ENCODE data around the gene NDUFS2.

NDUFS2 gene

DNA sequence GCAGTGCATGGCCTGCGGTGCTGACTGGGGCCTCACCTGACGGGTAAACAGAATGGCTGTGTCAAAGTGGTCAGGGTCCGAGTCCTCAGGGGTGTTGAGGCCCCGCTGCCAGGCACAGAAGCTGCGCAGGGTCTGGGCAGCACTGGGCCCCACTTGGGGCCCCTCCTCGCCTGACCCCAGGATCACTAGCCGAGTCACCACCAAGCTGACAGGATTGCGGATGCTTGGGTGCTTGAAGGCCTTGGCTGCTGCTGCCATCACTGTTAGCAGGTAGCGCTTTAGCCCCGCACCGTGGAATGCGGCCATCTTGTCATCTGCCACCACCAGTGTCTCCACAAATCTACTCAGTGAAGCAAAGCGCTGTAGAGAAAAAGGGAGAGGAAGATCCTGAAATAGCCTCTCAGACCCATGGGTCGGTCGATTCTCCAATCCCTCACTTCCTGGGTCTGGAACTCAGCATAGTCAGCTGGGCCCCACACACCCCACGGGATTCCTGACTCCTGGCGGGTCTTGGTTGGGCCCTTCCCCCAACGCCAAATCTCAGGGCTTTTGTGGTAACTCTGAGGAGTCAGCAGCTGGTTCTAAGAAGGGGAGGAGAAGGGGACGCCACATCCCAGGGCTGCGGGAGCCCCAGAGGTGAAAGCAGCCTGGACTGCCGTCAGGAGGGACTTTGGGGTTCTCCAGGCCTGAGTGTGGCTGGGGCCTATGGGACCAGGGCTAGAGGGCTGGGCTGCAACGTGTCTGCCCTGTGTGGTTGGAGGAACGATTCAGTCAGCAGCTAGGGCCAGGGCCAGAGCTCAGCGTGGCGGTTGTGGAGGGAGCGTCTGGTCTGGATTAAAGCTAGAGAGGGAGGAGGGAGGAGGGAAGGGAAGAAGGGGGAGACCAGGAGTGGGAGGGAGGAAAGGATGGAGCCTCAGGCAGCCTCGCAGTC is 5.4 kb upstream of the NDUFS2 start:
- DNase-seq: no peak

DNA sequence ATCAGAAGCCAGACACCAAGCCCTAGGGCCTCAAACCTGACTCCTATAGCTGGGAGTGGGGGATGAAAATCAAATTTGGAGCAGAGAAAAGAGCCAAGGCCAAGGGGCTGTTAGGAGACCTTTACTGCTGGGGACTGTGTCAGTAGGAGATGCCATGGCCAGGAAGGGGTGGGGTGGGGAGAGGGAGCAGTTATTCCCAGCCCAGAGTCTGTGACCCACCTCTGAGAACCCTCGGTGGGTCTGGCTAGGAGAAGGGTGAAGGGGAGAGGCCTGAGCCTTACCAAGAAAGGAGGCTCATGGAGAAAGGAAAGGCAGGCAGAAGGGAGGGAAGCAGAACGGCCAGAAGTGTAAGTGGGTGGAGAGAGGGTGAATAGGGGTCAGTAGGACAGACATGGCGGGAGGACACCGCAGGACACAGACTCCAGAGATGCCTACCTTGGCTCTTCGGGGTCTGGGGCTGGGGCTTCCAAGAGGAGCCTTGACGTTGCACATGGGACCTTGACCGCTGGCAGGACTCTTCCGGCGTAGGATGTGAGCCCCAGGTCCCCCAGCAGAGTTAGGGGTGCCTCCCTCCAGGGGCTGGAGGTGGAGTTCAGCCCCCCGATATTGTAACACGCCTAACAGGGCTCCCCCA is 4.5 kb upstream of the NDUFS2 start:
- no peak for DNase-seq

DNA sequence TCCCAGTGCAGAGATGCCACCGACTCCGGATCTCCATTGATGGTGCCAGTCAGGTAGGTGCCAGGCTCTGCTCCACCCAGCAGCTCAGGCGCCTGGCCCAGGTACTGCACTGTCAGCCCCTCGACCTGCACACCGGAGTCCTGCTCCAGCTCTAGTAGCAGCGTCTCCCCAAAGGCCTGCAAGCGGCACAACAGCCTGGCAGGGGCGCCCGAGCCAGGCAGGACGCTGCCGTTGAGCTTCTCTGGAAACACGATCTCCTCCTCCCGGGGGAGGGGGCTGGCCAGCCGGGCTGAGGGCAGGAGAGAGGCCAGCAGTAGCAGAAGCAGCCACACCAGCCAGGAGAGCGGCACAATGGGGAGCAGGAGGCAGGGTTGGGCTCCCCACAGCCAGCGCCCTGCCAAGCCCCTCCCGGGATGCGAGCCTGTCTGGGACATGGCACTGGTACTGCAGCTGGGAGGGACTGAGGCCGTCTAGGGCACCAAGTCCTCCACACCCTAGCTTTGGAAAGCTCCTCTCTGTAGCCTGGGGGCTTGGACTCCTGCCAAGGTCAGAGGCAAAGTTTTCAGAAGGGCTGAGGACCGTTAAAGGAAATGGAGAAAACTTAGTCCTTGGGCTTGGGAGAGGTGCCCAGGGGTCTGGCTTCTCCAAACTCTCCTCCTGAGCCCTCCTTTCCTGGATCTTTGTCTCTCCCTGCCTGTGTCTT is 3.8 kb upstream of the NDUFS2 start:
- no peak for DNase-seq

DNA sequence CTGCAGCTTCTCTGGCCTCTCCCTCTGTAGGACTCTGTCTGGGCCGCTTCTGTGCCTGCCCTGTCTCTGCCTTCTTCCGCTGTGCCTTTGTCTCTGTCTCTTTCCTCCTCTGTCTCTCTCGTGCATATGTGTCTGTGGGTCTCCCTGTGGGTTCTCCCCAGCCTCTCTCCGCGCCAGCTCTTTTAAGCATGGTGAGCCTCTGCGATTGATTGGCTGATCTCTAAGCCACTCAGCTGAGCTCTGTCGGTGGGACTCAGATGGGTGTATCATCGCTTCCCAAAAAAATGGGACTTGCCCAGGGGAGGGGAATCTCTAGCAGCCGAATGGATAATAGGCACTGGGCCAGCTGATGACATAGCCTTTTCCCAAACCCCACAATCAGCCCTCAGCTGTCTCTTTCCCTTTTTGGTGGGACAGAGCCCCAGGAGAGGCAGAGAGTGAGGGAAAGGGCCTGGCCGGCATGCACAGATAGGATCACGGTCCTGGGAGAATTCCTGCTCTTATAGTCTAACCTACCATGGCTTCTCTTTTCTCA is 3.2 kb upstream of the NDUFS2 start, which contains the start of gene ADAMTS4:
Gene ADAMTS4 (minus strand): TSS at position 158 of the 535 bp plus-strand sequence. CDS start 427 bp downstream, outside the sequence.
- no peak for DNase-seq

DNA sequence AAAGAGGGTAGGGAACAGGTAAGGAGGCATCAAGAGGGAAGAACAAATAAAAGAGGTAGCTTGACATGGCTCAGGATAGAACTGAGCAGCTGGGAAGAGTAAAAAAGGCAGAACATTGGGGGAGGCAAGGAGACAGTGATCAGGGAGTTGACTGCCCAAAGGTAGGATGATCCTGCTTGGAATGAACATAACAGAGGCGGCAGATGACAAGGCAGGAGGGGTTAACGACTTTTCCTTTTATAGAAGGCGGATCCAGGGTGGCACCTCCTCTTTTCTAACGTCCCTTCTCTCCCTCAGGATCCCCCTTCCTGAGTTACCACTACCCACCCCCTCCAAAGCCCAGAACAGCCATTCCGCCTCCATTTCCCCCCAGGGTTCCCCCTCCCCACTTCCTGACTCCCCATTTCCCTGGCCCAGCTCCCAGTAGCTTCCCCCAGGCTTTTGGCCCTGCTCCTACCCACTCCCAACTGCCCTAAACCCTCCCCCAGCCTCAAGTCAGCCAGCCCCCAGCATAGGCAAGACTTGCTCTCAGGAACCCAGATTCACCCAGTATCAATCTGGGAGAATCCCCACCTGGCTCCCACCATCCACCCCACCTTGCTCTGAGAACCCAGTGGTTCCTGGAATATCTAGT is 2.5 kb upstream of the NDUFS2 start:
- DNase-seq: no peak

DNA sequence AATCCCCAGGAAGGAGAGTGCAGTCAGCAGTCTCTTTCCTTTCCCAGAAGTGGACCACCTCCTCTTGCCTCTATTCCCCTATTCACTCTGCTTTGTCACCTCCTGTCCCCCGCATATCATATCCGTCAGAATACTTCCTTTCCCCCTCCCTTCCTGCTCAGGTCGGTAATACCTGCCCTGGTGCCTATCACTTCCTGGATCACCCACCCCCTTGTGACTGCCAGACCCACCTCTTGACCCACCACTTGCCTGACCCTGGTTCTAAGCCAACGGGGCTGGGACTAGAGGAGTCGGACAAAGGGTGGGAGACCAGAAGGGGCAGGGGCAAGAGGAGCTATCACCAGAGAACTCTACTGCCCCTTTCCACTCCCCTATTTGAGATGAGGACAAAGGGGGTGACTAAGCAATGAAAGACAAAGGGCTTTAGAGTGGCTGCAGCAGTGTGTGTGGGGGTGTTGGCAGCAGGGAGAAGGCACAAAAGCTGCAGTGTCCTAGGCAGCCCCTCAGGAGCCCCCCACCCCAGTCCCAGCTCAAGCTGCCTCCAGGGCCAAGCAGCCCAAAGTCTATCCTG is 1.7 kb upstream of the NDUFS2 start:
- peak; percentile 23 for DNase-seq

DNA sequence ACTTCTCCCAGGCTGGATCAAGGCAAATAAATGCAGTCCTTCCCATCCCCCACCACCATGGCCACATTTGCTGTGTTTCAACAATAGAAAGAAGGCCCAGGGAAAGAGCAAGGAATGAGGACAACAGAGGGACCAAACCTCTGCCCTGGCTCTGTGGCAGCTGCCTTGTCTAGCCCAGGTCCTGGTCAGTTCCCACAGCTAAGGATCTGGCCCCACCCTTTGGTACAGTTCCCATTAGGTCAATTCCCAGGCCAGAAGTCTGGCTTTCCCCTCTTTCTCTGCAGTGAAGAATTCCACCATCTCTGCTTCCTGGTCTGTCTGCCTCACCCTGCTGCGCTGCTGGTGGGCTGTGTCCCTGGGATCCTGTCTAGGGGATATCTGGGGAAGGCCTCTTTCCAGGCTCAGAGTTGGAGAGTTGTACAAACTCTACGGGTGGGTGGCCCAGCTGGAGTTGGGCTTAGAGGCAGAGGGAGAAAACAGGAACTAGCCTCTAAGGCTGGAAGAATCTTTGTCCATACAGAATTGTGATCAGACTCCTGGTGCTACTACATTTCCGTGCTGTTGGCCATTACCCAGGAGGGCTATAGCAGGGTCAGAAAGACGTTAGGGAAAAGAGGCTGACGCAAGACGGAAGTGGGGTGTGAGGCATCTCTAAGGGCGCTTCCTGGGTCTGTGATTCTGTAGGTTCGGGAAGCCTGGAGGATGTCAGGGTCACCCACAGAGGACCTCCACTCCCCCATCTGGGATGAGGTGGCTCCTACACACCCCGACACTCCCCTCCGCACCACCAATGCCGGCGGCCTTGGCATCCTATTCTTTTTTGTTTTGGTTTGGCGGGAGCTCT is 953 bp upstream of the NDUFS2 start:
- no peak for DNase-seq

DNA sequence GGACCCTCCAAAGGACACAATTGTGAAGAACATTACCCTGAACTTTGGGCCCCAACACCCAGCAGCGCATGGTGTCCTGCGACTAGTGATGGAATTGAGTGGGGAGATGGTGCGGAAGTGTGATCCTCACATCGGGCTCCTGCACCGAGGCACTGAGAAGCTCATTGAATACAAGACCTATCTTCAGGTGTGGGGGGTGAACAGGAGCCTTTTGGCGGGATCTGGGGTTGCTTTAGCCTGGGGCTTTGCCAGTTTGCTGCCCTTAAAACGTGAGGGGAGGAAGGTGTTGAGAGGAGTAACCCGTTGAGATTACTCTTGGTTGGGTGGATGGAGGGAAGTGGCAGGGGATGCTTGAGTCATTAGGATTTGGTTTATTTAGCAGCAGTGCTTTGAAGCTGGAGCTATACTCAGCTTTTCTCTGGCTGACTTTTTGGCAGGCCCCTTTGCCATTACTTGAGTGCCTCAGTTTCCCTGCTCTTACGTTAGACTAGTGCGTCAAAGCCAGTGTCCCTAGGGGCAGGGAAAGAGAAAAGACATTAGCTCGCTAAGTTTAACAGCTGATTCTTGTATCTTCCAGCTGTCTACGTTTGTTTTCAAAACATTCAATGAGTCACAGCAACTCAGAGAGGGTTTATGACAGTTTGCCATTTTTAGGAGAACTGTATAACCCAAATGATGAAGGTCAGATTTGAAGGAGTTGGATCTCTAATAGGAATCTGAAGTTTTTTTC is 4.4 kb downstream of the NDUFS2 start:
- no peak for DNase-seq

DNA sequence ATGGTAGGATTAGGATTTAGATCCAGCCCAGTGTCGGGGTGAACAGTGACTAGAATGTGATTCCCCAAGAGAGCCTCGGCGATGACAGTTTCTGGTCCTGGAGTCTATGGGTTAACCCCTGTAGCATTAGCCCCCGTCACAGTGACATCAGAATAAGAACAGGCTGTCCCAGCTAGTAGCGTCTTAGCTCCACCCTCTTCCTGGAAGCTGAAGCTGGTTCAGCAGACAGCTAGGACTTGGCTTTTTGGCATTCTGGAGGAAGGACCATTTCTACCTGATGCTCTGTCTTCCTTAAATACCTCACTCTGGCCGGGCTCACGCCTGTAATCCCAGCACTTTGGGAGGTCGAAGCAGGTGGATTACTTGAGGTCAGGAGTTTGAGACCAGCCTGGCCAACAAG is 5.0 kb downstream of the NDUFS2 start:
- DNase-seq: no peak

DNA sequence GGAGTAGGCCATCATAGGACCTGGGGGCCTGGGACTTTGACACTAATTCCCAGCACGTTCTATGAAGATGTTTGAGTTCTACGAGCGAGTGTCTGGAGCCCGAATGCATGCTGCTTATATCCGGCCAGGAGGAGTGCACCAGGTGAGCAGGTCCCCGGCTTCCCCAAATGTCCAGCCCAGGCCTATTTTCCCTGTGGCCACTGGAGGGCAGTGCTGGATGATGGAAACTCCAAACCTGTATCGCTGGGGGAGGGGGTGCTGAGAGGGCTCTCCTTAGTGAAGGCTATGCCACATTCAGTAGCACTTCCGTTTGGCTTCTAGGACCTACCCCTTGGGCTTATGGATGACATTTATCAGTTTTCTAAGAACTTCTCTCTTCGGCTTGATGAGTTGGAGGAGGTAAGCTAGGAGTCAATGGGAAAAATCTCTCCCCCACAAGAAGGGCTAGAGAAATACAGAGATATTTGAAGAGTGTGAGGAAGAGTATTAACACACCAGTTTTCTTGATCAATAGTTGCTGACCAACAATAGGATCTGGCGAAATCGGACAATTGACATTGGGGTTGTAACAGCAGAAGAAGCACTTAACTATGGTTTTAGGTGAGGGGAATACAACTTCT is 7.7 kb downstream of the NDUFS2 start:
- DNase-seq: peak; percentile 49

DNA sequence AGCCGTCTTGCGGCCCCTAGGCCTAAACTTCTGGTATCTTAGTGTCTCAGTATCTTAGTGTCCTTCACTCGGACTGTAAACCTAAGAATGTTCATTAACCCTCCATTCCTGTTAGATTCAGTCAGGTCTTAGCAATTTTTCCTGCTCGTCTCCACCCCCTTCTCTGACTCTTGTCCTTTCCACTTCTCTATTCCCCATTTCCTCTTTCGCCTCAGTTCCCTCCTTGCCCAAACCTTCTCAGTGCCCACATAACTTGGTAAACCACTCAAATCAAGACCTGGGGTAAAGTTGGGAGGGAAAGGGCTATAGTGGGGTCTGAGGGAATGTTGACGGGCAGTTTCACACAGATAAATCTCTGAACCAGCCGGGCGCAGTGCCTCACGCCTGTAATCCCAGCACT is 12.2 kb downstream of the NDUFS2 start:
- no peak for DNase-seq

DNA sequence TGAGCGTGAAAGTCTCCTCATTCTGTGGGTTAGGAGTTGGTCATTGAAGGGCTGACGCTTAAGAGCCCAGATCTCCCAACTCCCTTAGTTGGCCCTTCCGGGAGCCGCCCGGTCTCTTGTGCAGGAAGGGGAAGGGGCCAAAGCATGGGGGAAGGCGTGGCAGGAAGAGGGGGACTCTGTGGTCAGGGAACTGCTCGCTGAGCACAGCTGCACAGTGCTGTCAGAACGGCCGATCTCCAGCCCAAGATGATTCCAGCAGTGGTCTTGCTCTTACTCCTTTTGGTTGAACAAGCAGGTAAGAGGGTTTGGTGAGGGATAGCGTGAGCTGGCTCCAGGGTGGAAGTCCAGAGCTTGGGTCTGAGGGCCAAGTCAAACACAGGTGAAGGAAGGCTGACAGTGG is 12.9 kb downstream of the NDUFS2 start, which contains the start of gene FCER1G:
Gene FCER1G (plus strand): TSS at position 220 of the 400 bp plus-strand sequence. CDS start 27 bp downstream, at position 247.
- no peak for DNase-seq

DNA sequence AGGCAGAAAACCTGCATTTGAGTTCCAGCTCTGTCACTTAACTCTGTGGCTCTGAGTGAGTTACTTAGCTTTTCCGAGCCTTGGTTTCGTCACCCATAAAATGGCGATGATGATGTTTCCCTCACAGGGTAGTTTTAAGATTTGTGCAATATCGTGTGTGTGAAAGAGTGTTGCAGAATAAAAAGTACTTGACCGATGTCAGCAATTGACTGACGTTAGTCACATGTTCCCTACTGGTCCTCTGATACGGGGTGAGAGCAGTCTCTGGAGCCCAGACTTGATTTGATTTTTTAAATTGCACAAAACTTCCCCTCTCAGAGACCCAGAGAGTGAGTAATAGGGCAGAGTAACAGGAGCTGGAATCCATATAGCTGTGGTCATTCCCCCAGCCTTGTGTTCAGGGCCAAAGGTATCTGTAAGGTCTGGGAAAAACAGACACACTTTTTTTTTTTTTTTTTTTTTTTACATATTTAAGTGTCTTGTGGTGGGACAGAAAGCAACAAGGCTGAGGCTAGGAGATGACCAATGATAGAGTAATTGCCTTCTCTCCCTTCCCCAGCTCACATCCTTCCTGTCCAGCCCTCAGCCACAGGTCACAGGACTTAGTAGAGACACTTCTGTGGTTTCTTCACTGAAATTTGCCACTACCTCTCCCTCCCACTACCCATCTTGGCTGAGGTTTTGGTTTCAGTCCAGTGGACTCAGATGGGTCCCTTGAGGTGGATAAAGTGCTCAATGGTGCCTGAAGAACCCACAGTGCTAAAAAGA is 15.0 kb downstream of the NDUFS2 start:
- no peak for DNase-seq

DNA sequence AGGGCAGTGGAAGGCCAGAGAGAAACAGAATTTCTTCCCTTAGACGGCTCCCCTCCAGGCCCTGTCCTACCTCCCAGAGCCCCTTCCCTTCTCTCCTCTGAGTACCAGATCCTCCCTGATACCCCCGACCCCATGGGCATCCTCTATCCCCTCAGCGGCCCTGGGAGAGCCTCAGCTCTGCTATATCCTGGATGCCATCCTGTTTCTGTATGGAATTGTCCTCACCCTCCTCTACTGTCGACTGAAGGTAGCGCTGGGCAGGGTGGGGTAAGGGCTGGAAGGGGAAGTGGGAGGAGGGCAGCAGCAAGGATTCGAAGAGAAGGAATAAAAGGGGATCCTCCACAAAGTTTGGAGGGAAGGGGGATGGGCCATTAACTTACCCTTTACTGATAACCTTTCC is 15.7 kb downstream of the NDUFS2 start:
- no peak for DNase-seq

DNA sequence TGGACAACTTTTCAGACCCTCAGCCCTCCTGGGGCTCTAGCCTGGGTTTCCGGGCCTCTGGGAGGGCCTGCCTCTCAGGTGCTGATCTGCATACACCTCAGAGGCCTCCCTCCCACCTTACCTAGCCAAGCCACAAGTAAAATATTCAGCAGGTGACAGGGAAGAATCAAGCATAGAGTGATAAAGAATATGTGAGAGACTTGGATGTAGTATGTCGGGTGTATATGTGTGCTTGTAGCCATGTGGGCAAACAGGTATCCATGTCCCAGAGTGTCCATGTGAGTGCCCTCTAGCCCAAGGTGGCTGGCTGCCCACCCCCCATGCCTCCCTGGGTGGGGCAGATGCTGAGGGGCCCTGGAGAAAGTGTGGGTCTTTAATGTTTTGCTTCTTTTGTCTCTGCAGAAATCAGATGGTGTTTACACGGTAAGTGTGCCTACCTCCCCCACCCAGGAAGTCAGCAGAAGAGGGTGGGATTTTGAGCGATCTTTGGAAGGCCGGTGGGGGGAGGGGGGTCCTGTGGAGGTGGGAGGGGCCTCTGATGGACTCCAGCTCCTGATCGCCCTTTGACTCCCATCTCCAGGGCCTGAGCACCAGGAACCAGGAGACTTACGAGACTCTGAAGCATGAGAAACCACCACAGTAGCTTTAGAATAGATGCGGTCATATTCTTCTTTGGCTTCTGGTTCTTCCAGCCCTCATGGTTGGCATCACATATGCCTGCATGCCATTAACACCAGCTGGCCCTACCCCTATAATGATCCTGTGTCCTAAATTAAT is 16.3 kb downstream of the NDUFS2 start:
- no peak for DNase-seq

DNA sequence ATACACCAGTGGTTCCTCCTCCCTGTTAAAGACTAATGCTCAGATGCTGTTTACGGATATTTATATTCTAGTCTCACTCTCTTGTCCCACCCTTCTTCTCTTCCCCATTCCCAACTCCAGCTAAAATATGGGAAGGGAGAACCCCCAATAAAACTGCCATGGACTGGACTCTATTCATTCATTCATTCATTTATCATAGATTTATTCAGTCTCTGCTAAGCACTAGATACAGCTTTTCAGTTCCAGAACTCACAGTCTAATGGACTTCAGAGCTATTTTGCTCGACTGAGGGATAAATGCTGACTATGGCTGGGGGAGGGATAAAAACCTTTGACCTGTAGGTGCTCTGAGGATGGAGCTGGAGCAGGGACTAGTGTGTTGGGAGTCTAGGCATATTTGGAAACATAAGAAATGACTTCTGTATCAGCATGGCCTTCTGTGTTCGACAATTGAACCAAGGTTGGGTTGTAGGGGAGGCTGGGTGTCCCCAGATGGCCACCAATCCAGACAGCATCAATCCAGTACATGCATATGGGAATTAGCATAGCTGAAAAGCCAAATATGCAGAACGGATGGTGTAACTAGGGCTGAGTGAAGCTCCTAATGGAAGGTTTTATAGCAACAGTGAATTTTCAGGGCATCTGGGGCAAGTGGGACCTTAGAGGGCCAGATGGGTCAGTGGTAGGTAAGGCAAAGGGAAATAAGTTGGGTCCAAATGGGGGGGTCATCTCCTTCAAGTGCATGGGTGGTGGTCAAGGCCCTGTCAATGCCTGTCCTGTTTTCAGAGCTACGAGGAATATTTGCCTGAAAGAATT is 17.1 kb downstream of the NDUFS2 start:
- DNase-seq: no peak

DNA sequence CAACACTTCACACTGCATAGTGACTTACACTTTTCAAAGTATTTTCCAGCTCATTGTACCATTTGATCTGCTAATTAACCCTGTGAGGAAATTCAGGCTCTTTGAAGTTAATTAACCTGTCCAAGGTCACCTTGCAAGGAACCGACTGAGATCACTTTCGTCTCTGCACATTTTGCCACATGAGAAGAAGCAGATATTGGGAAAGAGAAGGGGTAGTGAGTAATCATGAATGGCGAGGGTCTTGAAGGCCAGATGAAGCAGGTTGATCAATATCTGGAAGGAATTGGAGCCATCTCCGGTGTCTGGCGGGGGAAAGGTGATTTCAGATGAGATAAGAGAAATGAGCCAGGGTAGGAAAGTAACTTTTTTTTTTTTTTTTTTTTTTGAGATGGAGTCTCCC is 17.8 kb downstream of the NDUFS2 start:
- DNase-seq: no peak
